Activated T-helper 2 cell treated with anti-CD3 and anti-CD28 coated beads, Interferon-gamma antibody, Interleukin-2, Interleukin-4, amounts not matched to agents 10 μg/mL and 5 μg/mL and 100 μg/mL, durations not matched to agents 14 hours and 24 hours and 36 hours (primary cell): ENCODE data around the gene OOEP. TPM values are rescaled to one million over a fixed set of nuclear protein-coding genes. Genes with fewer than 3 reads are reported as not detected.
"Not testable (repeated sequence)": the region's sequence is repeated elsewhere in the genome, so short reads cannot be mapped to it uniquely, and the experiment has no call there.

Experiments
- DNase-seq: peaks from one replicate; pipeline ENCODE4 v3.0.0; 2021; ENCODE audit warnings: low spot score
- H3K27ac Mint-ChIP-seq: one replicate; pipeline ENCODE4 v1.8.0; 2021; ENCODE audit warnings: mixed read lengths
- H3K27me3 Mint-ChIP-seq: one replicate; pipeline ENCODE4 v1.8.0; 2021; ENCODE audit warnings: low read depth, mixed read lengths
- H3K36me3 Mint-ChIP-seq: one replicate; pipeline ENCODE4 v1.8.0; 2021; ENCODE audit warnings: low read depth, mixed read lengths
- H3K4me1 Mint-ChIP-seq: one replicate; pipeline ENCODE4 v1.8.0; 2021; ENCODE audit warnings: low read depth, mixed read lengths
- H3K4me3 Mint-ChIP-seq: one replicate; pipeline ENCODE4 v1.8.0; 2021; ENCODE audit warnings: low read depth, mild to moderate bottlenecking, moderate library complexity, mixed read lengths
- H3K9me3 Mint-ChIP-seq: one replicate; pipeline ENCODE4 v1.8.0; 2021; ENCODE audit warnings: mixed read lengths
- intact Hi-C: fragments of 100-400 bp; cut with micrococcal nuclease; formaldehyde crosslinking; loops from one replicate; pipeline ENCODE4 v1.15.1; 2023
- total RNA-seq: library from RNA; stranded (reverse); gene quantifications from 2 replicates; pipeline ENCODE4 v1.2.3, GENCODE V29; 2022

The OOEP gene
- total RNA-seq = 0.46 TPM in 1 of 2 replicates, not detected in the other

DNA sequence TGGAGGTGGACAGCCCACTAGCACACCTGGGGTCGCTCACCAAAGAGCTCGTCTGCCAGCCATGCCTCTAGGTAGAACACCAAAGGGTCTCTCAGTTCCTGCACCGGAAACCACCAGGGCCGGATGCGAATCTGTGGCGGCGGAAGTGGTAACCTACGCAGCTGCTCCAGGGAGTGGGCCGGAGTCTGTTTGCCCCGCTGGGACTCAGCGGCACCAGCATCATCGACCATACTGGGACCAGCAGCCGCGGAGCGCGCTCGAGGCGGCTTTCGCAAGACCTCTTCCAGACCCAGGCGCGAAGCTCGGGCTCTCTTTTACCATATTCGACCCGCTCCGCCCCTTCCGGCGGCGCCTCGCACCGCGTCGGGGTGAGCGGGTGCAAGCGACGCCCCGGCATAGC, at the start of gene OOEP:
Gene OOEP (minus strand): TSS at position 335 of the 400 bp plus-strand sequence. CDS start 105 bp downstream, at position 230.
- intact Hi-C loops = no loop called here
- no peaks in the 10 kb centered on the region for H3K4me1 Mint-ChIP-seq
- DNase-seq = no peak
- no peaks in the 10 kb centered on the region for H3K36me3 Mint-ChIP-seq
- no peaks in the 10 kb centered on the region for H3K9me3 Mint-ChIP-seq
- H3K27ac Mint-ChIP-seq = no peak within 1 kb of the TSS
- no peak within 1 kb of the TSS for H3K4me3 Mint-ChIP-seq
- H3K27me3 Mint-ChIP-seq = peaks cover 3% of the 10 kb centered on the region

DNA sequence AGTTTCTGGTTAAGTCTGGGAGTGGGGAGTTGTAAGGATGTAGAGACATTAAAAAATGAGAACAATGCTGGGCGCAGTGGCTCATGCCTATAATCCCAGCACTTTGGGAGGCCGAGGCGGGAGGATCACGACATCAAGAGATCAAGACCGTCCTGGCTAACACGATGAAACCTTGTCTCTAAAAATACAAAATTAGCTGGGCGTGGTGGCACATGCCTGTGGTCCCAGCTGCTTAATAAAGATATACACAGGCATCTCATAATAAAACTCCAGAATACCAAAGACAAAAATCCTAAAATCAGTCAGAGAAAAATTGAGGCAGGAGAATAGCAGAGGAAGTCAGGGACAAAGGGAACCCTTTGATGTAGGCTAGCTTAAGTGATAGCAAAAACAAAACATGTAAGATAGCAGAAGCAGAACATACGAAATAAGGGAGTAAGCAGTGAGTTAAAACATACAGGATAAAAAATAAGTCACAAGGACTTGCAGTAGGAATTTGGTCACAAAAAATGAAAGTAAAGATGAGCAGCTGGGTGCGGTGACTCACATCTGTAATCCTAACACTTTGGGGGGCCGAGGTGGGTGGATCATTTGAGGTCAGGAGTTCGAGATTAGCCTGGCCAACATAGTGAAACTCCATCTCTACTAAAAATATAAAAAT, 48.5 kb upstream of the OOEP start:
- Mint-ChIP-seq H3K9me3 (no peaks in the 10 kb centered on the region), H3K36me3 (peaks cover 69% of the 10 kb centered on the region), H3K27me3 (no peaks in the 10 kb centered on the region), H3K27ac (peak overlapping the region; percentile 46), H3K4me3 (no peak overlapping the region), H3K4me1 (peaks cover 23% of the 10 kb centered on the region)
- no peak for DNase-seq
- intact Hi-C loops = no loop called here

DNA sequence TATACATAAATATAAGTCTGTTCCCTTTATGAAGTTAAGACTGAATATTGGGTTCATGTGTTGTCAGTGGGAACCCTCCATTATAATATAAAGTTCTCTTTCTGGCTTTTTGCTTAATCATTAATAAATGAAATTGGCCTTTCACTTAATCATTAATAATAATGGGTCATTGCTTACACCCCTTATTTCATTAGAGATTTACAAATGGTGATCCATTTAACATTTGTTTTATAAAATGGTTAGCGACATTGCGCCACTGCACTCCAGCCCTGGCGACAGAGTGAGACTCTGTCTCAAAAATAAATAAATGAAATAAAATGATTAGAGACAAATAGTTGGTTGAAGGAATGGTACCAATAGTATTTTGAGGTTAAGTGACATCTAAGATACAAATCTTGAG, 43.4 kb upstream of the OOEP start:
- peaks cover 44% of the 10 kb centered on the region for H3K36me3 Mint-ChIP-seq
- no peak overlapping the region for H3K27ac Mint-ChIP-seq
- DNase-seq = no peak
- no peaks in the 10 kb centered on the region for H3K9me3 Mint-ChIP-seq
- no peak overlapping the region for H3K4me3 Mint-ChIP-seq
- H3K4me1 Mint-ChIP-seq = peaks cover 2% of the 10 kb centered on the region
- intact Hi-C loops = no loop called here
- H3K27me3 Mint-ChIP-seq = no peaks in the 10 kb centered on the region

DNA sequence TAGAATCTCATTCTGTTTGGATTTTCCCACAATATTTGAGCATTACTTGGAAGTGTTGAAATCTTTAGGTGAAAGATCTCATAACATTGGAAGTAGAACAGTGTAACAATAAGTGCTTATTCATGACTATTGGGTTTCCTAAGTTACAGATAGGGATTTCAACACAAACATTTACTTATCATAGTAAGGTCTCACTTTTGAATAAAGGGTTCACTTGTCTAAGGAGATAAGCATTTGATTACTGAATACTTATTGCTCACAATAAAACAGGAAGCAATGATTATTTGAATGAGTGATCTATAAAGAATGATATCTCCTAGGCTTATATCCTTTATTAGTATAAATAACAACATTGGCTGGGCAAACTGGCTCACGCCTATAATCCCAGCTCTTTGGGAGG, 39.7 kb upstream of the OOEP start:
- Mint-ChIP-seq H3K4me3 (no peak overlapping the region), H3K27me3 (no peaks in the 10 kb centered on the region), H3K27ac (no peak overlapping the region), H3K4me1 (no peaks in the 10 kb centered on the region), H3K36me3 (peaks cover 19% of the 10 kb centered on the region), H3K9me3 (no peaks in the 10 kb centered on the region)
- DNase-seq = no peak
- intact Hi-C loops = no loop called here

- Mint-ChIP-seq H3K27me3 (no peaks in the 10 kb centered on the region), H3K4me1 (no peaks in the 10 kb centered on the region), H3K4me3 (no peak overlapping the region), H3K27ac (no peak overlapping the region), H3K9me3 (no peaks in the 10 kb centered on the region), H3K36me3 (no peaks in the 10 kb centered on the region)
- intact Hi-C loops = no loop called here
- no peak for DNase-seq
Observed at GRCh38 chr6:73400656-73401055, 31.0 kb upstream of the OOEP start.

DNA sequence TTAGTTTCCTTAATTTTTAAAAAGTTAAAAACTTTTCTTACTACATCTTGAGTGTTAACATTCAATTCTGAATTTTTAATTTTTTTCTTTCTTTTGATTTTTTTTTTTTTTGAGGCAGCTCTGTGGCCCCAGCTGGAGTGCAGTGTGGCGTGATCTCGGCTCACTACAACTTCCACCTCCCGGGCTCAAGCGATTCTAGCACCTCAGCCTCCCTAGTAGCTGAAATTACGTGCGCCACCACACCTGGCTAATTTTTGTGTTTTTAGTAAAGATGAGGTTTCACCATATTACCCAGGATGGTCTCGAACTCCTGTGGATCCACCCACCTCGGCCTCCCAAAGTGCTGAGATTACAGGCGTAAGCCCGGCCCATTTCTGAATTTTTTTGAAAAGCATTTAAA, 26.2 kb upstream of the OOEP start:
- no peak for DNase-seq
- H3K4me3 Mint-ChIP-seq = no peak overlapping the region
- no peak overlapping the region for H3K27ac Mint-ChIP-seq
- intact Hi-C loops = no loop called here
- H3K27me3 Mint-ChIP-seq = no peaks in the 10 kb centered on the region
- H3K4me1 Mint-ChIP-seq = peaks cover 12% of the 10 kb centered on the region
- H3K36me3 Mint-ChIP-seq = peaks cover 6% of the 10 kb centered on the region
- no peaks in the 10 kb centered on the region for H3K9me3 Mint-ChIP-seq

- no peaks in the 10 kb centered on the region for H3K27me3 Mint-ChIP-seq
- H3K4me3 Mint-ChIP-seq = peak within 1 kb of the TSS; percentile 75
- peaks cover 6% of the 10 kb centered on the region for H3K36me3 Mint-ChIP-seq
- DNase-seq = peak; percentile 47
- intact Hi-C loops = no loop called here
- peak within 1 kb of the TSS; percentile 82 for H3K27ac Mint-ChIP-seq
- no peaks in the 10 kb centered on the region for H3K9me3 Mint-ChIP-seq
- peaks cover 12% of the 10 kb centered on the region for H3K4me1 Mint-ChIP-seq
Observed at GRCh38 chr6:73394577-73395354, 25.1 kb upstream of the OOEP start, which contains the start of gene DDX43. Gene DDX43 (plus strand): TSS chr6:73394828. CDS start chr6:73394906, 78 bp downstream.

- no peaks in the 10 kb centered on the region for H3K9me3 Mint-ChIP-seq
- intact Hi-C loops = no loop called here
- H3K27me3 Mint-ChIP-seq = no peaks in the 10 kb centered on the region
- peaks cover 17% of the 10 kb centered on the region for H3K4me1 Mint-ChIP-seq
- no peak overlapping the region for H3K4me3 Mint-ChIP-seq
- no peak overlapping the region for H3K27ac Mint-ChIP-seq
- peaks cover 6% of the 10 kb centered on the region for H3K36me3 Mint-ChIP-seq
- DNase-seq = no peak
Observed at GRCh38 chr6:73393278-73393677, 23.6 kb upstream of the OOEP start.

- H3K4me1 Mint-ChIP-seq = peaks cover 18% of the 10 kb centered on the region
- H3K9me3 Mint-ChIP-seq, H3K36me3 Mint-ChIP-seq, DNase-seq, H3K27me3 Mint-ChIP-seq, H3K4me3 Mint-ChIP-seq, H3K27ac Mint-ChIP-seq, intact Hi-C loops: not testable (repeated sequence)
Observed at GRCh38 chr6:73392188-73392587, 22.5 kb upstream of the OOEP start.

- Mint-ChIP-seq H3K27me3 (no peaks in the 10 kb centered on the region), H3K27ac (no peak overlapping the region), H3K4me1 (peaks cover 18% of the 10 kb centered on the region), H3K4me3 (no peak overlapping the region), H3K36me3 (peaks cover 6% of the 10 kb centered on the region), H3K9me3 (no peaks in the 10 kb centered on the region)
- intact Hi-C loops = no loop called here
- no peak for DNase-seq
Observed at GRCh38 chr6:73391675-73392074, 22.0 kb upstream of the OOEP start.

DNA sequence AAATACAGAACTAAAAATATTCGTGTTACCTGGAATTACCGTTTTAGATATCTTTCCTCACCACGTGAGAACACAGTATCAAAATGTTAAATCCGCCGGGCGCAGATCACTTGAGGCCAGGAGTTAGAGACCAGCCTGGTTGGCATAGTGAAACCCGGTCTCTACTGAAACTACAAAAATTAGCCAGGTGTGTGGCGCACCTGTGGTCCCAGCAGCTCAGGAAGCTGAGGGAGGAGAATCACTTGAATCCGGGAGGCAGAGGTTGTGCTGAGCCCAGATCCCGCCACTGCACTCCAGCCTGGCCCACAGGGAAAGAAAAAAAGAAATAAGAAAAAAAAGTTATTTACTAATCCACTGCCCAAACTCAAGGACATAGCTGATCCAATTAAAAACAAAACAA, 20.2 kb upstream of the OOEP start:
- no peak overlapping the region for H3K4me3 Mint-ChIP-seq
- no peaks in the 10 kb centered on the region for H3K9me3 Mint-ChIP-seq
- intact Hi-C loops = no loop called here
- peaks cover 18% of the 10 kb centered on the region for H3K4me1 Mint-ChIP-seq
- H3K27me3 Mint-ChIP-seq = no peaks in the 10 kb centered on the region
- H3K36me3 Mint-ChIP-seq = peaks cover 6% of the 10 kb centered on the region
- no peak for DNase-seq
- H3K27ac Mint-ChIP-seq = no peak overlapping the region

- peak overlapping the region; percentile 25 for H3K27ac Mint-ChIP-seq
- intact Hi-C loops = no loop called here
- H3K27me3 Mint-ChIP-seq = no peaks in the 10 kb centered on the region
Observed at GRCh38 chr6:73388800-73389512, 19.3 kb upstream of the OOEP start.

GRCh38 chr6:73388433-73388799, 18.7 kb upstream of the OOEP start:
- peak overlapping the region; percentile 76 for H3K4me3 Mint-ChIP-seq
- no peak for DNase-seq
- H3K9me3 Mint-ChIP-seq = no peaks in the 10 kb centered on the region
- intact Hi-C loops = no loop called here
- peak overlapping the region; percentile 25 for H3K27ac Mint-ChIP-seq
- no peaks in the 10 kb centered on the region for H3K27me3 Mint-ChIP-seq
- peaks cover 6% of the 10 kb centered on the region for H3K36me3 Mint-ChIP-seq
- H3K4me1 Mint-ChIP-seq = peaks cover 18% of the 10 kb centered on the region

More at GRCh38 chr6:73388800-73389512, 19.3 kb upstream of the OOEP start:
- peaks cover 18% of the 10 kb centered on the region for H3K4me1 Mint-ChIP-seq
- H3K4me3 Mint-ChIP-seq = peak overlapping the region; percentile 76
- H3K9me3 Mint-ChIP-seq = no peaks in the 10 kb centered on the region
- peaks cover 6% of the 10 kb centered on the region for H3K36me3 Mint-ChIP-seq
- DNase-seq = peak; percentile 67
